ENCODE results near the gene CHRNE.
"Not testable (repeated sequence)": the region's sequence is repeated elsewhere in the genome, so short reads cannot be mapped to it uniquely, and the experiment has no call there.

The CHRNE gene

DNA sequence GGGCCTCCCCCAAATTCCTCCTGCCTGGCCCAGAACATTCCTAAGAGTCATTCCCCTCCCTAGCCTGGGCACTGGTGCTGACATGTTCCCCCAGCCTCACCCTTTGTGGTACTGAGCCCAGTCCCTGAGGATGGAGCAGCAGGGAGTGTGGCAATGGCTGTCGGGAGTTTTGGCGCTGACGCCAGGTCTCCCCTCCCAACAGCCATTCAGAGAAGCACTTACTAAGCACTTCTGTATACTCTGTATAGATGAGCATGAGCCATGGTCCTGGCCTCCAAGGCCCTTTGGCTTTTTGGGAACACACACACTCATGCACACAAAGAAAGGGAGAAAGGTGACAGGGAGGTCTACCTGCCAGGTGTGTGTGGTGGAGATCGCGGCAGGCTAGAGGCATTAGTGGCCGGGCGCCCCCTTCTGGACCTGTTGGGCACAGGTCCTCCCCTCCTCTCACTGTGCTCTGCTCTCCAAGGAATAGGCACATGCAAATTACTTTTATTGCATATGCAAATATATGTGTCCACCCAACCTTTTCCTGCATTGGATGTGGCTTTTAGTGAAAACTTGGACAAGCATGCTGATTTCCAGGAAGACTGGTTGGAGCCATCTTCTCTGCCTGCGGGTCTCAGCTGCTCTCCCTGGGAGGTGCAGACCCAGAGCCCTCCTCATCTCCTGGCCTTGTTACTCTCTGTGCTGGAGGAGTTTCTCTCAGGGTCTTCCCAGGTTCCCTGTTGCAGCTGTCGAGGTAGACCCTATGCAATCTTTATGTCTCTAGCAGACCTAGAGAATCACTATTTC, 20.9 kb downstream of the CHRNE start:
- peak; percentile 94 for TF ChIP-seq CTCF (conservative IDR thresholded peaks at IDR 0.05; ENCODE audit: low read depth, low read length)
- DNase-seq (ENCODE audit: low read depth): no peak
- no peak overlapping the region for H3K4me3 ChIP-seq (ENCODE audit: low read length)

GRCh38 chr17:4880857-4881256, 22.0 kb downstream of the CHRNE start:
- no peak for DNase-seq (ENCODE audit: low read depth)
- no peak overlapping the region for H3K4me3 ChIP-seq (ENCODE audit: low read length)
- no peak for TF ChIP-seq CTCF (conservative IDR thresholded peaks at IDR 0.05; ENCODE audit: low read depth, low read length)

- no peak for TF ChIP-seq CTCF (conservative IDR thresholded peaks at IDR 0.05; ENCODE audit: low read depth, low read length)
- no peak overlapping the region for H3K4me3 ChIP-seq (ENCODE audit: low read length)
- no peak for DNase-seq (ENCODE audit: low read depth)
Measured at GRCh38 chr17:4879601-4880000, 23.3 kb downstream of the CHRNE start.

DNA sequence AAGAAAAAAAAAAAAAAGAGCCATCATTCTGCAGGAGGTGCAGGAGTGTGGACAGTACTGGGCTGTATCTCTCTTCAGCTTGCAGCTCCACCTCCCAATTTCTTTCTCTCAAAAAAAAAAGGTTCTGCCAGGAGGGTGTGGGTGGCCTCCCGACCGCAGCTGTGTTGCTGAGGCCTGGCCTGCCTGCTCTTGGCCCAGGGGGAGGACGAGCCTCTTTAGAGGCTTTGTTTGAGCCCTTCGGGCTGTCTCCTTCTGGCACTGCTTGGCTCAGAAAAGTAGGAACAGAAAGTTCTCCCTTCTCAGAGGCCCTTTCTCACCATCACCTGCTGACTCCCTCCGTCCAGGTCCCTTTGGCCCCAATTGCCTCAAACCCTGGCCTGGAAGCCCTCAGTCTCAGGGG, 25.8 kb downstream of the CHRNE start:
- H3K4me3 ChIP-seq (ENCODE audit: low read length): no peak overlapping the region
- DNase-seq (ENCODE audit: low read depth): no peak
- TF ChIP-seq CTCF (conservative IDR thresholded peaks at IDR 0.05; ENCODE audit: low read depth, low read length): no peak

DNA sequence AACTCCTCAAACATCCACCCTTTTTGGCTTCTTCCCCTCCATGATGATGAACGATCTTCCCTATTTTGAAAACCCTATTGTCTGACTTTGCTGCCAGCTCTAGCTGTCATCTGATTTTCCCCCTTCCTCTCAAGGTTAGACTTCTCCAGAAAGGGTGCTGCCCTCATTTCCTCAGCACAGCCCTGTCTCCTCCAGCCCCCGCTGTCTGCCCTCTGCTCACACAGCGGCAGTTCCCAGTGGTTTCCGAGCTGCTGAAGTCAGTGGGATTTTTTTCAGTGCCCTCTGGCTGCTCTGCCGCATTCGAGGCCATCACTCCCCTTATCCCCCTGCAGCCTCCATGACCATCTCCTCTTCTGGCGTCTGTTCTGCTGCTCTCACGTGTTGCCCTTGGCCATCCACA, 30.1 kb downstream of the CHRNE start:
- DNase-seq (ENCODE audit: low read depth): no peak
- TF ChIP-seq CTCF (conservative IDR thresholded peaks at IDR 0.05; ENCODE audit: low read depth, low read length): no peak
- H3K4me3 ChIP-seq (ENCODE audit: low read length): no peak overlapping the region

DNA sequence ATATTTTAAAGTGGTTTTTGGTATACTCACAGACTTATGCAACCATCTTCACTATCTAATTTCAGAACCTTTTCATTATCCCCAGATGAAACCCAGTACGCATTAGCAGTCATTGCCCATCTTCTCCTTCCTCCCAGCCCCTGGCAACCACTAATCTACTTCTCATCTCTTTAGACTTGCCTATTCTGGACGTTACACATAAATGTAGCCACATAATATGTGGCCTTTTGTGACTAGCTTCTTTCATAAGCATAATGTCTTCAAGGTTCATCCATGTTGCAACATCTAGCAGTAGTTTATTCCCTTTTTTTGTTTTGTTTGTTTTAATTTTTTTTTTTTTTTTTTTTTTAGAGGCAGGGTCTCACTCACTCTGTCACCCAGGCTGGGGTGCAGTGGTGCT, 32.0 kb downstream of the CHRNE start:
- H3K4me3 ChIP-seq (ENCODE audit: low read length): no peak overlapping the region
- TF ChIP-seq CTCF (conservative IDR thresholded peaks at IDR 0.05; ENCODE audit: low read depth, low read length): no peak
- no peak for DNase-seq (ENCODE audit: low read depth)

- H3K4me3 ChIP-seq (ENCODE audit: low read length); DNase-seq (ENCODE audit: low read depth): not testable (repeated sequence)
Measured at GRCh38 chr17:4869058-4869998, 33.6 kb downstream of the CHRNE start.

DNA sequence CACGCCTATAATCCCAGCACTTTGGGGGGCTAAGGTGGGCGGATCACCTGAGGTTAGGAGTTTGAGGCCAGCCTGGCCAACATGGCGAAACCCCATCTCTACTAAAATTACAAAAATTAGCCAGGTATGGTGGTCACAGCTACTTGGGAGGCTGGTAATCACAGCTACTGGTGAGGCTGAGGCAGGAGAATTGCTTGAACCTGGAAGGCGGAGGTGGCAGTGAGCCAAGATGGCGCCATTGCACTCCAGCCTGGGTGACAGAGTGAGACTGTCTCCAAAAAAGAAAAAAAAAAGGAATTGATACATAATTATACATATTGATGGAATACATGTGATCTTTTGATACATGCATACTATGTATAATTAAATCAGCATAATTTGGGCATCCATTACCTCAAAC, 35.4 kb downstream of the CHRNE start:
- not testable (repeated sequence) for DNase-seq (ENCODE audit: low read depth); H3K4me3 ChIP-seq (ENCODE audit: low read length)
